ACHN (cell line): ENCODE results near the gene ERH.
A peak's percentile ranks its signal among the peaks of the same experiment; 100 is the strongest.

ENCODE experiments used
- DNase-seq: peaks from one replicate; pipeline ENCODE4 v3.0.0-alpha.2; 2015
- in situ Hi-C: cut with HindIII; loops from 2 replicates; pipeline ENCODE4 v1.10.0; 2017; ENCODE audit warnings: low sequenced_read_pairs, low pct_ligation_motif_present, low pct_unique_long_range_greater_than_20kb

ERH gene

DNA sequence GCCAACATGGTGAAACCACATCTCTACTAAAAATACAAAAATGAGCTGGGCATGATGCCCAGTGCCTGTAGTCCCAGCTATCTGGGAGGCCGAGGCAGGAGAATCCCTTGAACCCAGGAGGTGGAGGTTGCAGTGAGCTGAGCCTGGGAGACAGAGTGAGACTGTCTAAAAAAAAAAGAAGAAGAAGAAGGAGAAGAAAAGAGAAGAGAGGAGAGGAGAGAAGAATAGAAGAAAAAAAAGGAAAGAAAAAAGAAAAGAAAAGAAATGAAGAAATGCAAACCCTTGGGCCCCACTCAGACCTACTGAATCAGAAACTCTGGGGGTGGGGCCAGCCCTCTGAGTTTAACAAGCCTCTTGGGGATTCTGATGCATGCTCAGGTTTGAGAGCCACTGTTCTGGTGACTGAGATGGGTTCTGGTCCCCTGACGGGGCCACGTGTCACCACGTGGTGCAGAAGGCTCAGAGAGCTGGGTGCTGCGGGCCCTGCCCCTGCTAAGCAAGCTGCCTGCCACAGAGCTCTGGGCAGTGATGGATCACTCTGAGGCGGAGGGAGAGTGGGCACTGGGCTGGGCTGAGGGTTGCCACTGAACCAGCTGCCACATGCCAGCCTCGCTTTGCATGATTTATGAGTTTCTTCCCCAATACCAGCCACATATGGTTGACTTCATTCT is 37.5 kb downstream of the ERH start:
- in situ Hi-C loops, result no loop called here
- no peak for DNase-seq

DNA sequence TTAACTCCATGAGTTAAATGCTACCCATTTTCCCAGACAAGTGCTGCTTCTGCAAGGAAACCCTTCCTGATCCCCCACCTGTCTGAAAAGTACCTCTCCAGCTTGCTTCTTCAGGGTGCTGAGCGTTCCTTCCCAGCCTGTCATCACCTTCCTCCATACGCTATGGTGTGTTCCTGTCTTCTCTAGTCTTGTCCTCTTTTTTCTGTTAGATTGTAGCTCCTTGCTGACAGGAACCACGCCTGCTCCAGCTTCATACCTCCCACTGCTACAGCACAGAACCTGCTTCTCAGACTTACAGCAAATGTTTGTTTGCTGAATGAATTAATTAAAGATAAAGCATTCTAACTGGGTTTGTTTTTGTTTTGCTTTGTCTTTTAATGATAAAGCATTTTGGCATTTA is 39.1 kb downstream of the ERH start:
- no peak for DNase-seq
- in situ Hi-C loops, result no loop called here

DNA sequence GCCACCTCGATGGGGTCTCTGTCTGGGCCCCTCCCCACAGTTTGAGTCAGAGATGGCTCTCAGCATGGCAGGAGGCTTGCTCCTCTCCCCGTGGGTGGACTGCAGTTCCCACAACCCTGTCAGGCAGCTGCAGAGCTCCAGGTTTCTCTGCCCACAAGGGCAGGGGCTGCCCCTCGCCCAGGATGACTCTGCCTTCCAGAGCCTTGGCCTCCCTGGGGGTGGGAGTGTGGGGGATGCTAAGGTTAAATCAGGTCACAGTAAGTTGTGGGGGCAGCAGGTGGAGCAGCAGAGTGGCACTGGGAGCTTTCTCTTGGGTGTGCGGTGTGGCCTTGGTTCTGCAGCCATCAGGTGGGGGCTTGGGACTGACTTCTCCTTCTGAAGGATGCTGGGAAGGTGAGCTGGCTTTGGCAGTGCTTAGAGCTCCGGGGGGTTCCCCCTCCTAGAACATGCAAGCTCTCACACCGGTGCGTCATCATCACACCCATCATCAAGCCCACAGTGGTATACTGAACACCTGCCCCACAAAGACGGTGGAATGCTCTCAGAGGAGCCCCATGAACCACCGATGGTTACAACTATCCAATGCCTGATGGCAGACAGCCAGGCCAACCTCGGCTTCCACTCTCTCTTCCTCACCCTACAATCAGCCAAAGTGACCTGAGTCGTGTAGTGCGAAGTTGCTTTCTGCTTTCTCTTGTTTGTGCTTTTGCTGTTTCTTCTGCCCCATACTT is 39.7 kb downstream of the ERH start:
- no peak for DNase-seq

DNA sequence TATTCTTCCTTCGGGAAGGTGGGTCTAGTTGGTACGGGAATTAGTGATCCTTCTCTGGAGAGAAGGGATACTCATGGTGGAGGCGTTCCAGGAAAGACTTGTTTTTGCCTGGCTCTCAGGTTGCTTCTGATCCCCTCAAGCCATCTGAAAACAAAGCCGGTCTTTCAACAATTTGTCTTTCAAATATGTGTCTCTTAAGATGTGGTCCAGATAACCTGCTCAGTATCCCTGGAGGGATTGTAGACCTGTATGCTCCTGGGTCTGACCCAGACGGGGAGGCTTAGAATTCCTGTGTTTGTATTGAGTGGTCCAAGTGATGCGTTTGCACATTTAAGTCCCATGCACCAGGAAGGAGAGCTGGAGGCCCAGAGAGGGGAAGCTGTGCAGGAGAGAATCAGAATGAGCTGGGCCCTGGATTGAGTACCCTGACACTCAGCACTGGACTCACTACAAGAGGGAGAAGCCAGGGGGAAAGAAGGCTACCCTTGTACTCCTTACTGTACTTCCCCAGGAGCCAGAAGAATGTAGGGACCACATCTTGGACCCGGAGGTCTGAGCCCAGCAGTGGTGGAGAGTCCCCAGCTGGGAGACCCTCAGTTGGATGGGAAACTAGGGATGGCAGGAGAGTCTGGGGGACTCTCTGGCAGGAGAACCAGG is 40.4 kb downstream of the ERH start:
- in situ Hi-C loops, result no loop called here
- DNase-seq, result no peak

More for the DNA sequence above, 39.7 kb downstream of the ERH start:
- in situ Hi-C loops, result no loop called here

DNA sequence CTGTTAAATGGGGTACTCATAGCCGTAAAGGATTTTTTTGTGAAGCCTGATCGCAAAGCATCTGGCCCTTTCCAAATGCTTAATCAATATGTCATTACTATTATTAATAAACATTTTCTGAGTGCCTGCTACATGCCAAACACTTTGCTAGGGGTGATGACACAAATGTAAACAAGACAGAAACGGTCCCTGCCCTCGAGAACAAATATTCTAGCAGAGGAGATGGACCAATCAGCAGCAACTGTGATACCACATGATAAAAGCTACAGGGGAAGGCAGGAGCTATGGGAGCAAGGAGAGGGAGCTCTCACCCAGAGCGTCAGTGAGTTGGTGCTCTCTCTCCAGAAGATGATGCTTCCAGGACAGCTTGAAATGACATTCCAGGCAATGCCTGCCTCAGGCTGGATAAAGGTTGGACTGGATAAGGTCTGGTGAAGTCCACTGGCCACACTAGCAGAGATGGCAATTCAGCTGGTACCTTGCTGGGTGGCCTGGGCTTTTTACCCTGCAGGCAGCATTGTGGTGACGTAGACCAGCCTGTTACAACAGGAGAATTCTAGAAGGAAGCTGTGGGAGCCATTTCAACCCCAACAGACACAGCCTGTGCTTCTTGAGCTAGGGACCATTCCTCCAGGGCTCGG is 41.1 kb downstream of the ERH start:
- in situ Hi-C loops, result no loop called here
- DNase-seq, result no peak

DNA sequence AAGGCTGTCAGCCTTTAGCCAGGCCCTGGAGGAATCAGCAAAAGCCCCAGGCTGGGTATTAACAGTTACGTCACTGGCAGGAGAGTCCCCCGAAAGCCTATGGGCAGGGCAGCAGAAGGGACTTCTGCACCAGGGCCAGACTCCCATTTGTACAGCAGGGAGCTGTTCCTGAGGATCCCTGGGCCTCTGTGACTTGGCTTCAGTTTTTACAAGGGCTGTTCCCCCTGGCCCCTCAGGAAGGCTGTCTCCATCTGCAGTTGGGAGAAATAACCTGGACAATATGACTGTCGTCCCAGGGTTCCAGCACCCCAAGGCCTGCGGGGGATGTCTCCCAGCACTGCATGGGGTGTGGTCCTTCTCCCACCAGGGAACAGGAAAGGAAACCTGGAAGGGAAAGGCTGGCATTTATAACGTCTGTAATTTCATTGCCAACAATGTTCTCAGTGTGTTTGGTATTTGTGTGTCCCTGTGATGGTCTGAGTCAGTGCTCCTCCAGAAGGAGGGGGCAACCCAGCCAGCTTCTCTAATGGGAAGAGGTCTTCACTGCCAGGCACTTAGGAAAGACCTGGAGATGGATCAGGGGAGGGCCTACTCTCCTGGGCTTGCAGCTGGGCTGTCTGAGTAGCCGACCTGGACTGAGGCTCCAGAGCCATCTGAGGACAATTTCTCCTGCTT is 42.4 kb downstream of the ERH start:
- in situ Hi-C loops, result no loop called here
- peak; percentile 4 for DNase-seq

GRCh38 chr14:69355154-69355597 is 42.9 kb downstream of the ERH start:
- in situ Hi-C loops, result no loop called here
- DNase-seq, result no peak

- DNase-seq, result no peak
- in situ Hi-C loops, result no loop called here
These were observed 43.5 kb downstream of the ERH start for GRCh38 chr14:69354383-69355153.

- no peak for DNase-seq
- in situ Hi-C loops, result no loop called here
These were observed 44.9 kb downstream of the ERH start for GRCh38 chr14:69353168-69353567.

GRCh38 chr14:69351911-69352310 is 46.2 kb downstream of the ERH start:
- no peak for DNase-seq
- in situ Hi-C loops, result no loop called here

DNA sequence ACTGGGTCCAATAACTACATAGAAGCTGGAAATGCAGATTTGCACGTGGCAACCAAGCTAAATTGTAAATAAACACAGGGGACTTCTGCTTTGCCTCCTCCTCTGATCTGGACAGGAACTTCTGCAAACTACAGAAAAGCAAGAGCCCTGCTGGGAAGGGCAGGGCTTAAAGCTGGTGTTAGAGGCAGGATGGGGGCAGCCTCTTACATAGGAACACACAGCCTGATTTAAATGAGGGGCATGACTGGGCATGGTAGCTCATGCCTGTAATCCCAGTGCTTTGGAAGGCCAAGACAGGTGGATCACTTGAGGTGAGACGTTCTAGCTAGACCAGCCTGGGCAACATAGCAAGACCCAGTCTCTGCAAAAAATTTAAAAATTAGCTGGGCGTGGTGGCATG is 46.7 kb downstream of the ERH start:
- in situ Hi-C loops, result no loop called here
- DNase-seq, result no peak

DNA sequence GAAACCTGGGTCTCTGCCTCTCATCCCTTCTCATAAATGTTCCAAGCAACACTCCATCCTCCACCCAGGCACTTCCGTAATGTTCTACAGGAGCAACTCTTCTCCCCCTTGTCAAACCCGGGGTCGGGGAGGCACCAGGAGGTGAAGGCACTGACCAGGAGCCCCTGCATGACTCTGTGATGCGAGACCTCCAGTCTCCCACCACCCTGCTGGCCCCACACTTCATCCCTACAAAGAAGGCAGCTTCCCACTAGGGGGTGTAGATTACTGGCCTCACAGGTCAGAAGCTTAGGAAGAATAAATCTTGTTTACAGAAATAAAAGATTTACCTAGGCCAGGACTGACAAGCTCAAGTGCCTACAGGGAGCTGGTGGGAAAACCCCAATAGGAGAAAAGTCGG is 47.2 kb downstream of the ERH start:
- no peak for DNase-seq
- in situ Hi-C loops, result no loop called here

DNA sequence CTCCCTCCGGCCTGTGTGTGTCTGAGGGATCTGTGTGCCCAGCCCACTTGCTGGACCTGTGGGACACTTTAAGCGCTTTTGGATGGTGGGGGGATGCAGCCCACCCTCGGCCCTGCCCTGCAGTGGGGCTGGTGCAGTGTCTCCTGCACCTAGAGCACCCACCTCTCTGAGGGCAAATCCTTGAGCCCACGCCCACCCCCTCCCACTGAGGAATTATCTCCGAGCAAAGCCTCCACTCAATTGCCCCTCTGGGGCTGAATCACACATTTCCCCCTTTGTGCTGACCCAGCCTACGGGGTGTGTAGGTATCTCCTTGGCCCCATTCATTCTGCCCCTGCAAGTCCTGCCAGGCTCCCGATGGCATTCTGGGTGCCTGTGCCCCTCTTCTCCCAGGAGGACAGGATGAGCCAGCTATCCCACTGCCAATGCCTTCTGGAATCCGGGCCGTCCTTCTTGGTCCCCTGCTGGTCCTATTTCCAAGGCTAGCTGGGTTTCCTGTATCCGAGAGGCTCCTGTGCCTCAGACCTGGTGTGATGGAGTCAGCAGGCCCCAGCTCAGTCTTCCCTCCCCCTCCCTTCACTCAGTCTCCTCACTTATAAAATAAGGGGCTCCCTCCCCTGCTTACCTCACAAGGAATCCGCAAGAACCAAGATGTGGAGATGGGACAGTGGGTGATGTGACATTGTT is 48.9 kb downstream of the ERH start:
- in situ Hi-C loops, result no loop called here
- no peak for DNase-seq

DNA sequence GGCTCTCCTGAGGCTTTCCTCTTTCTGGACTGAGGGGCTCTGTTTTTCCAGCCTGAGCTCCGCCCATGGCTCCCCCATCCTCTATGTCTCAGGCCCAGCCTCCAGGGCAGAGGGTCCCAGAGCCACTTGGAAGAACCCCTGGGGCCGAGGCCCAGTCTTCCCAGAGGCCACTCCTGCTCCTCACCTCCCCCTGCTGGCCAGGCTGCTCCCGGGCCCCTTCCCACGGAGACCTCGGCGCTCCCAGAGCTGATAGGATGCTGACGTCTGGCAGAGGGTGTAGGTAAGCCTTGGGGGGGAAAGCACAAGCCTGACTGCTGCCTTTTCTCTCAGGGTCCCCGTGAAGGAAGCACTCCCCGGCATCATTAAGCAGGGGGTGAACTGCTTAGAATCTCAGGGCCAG is 51.4 kb downstream of the ERH start:
- peak; percentile 36 for DNase-seq
- in situ Hi-C loops, result no loop called here

DNA sequence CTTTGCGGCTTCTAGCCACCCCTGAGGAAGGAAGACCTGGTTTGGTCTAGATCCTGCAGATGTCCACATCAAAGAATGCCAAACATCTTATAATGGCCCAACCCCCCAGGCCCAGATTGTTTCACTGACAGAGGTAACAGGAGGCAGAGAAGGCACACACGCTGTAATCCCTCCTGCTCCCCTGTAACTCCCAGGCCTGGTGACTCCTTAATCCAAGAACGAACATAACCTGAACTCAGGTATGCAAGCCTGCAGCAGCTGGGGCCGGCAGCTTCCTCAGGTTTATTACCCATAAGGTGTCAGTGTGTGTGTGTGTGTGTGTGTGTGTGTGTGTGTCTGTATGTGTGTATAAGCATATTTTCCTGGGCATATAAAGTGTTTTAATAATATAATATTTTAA is 52.7 kb downstream of the ERH start:
- no peak for DNase-seq
- in situ Hi-C loops, result no loop called here

- in situ Hi-C loops, result no loop called here
- no peak for DNase-seq
These were observed 53.9 kb downstream of the ERH start for GRCh38 chr14:69344171-69344570.

DNA sequence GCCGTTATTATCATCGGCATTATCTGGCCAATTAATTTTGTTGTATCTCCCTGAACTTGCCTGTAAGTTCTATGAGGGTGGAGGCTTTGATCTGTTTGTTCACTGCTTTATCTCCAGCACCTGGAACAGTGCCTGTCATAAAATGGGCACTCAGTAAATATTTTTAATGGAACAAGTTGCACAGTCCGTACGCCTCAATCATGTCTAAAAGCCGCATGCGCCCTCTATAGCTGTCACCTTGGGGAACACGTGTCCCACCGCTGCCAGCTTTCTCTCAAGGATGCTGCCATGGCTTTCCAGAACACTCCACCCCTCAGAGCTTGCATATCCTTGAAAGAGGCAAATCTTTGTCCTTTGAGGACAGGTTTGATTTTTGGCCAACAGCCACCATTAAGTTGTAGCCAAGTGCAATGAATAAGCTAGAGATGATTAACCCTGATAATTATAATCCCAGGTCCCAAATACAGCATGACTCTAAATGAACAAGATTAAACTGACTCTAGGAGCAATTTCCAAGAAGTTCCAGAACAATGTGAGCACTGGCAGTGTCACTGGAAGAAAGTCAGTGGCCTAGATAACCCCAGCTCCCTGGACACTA is 55.1 kb downstream of the ERH start:
- in situ Hi-C loops, result no loop called here
- DNase-seq, result no peak
